ENCODE results near the gene SCN2B. TPM values are rescaled to one million over a fixed set of nuclear protein-coding genes. Genes with fewer than 3 reads are reported as not detected.

The SCN2B gene
- total and polyA plus RNA-seq, 10 donors: 0.02 to 0.15 (median 0.04) TPM; not detected in 4

DNA sequence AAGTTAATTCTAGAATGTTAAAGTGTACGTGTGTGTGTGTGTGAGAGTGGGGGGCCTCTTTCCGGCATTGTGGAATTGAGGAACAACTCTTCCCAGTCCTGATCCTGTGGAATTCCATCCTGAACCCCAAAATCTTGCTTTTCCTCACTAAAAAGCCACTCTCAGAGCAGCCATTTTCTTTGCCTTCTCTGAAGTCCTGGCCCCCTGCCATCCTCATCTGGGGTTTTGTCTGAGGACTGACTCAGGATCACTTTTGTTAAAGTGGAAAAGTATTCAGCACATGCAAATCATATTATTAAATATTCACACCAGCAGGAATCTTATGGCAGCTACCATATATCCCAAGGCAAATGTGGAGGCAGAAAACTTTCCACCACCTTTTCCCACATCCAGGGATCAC is 27.6 kb downstream of the SCN2B start:
- no peaks in the 10 kb centered on the region for H3K9me3 ChIP-seq
- H3K27ac ChIP-seq: no peak overlapping the region
- WGBS, 5 donors: 85 to 93% (median 89%) methylated on average over 2 of the region's 2 CpGs
- H3K4me1 ChIP-seq: peaks cover 9 to 34% (median 23%) of the 10 kb centered on the region in 6 donors
- H3K27me3 ChIP-seq (replicated peaks in 1 of 7): peaks cover 4 to 84% (median 33%) of the 10 kb centered on the region in 7 donors
- H3K4me3 ChIP-seq: no peak overlapping the region
- TF ChIP-seq CTCF (IDR thresholded peaks at IDR 0.05 in 8 of 11, conservative IDR thresholded peaks at IDR 0.05 in 3 of 11) (no peak), POLR2AphosphoS5 (IDR thresholded peaks at IDR 0.05) (no peak), POLR2A (IDR thresholded peaks at IDR 0.05) (no peak)
- no peak for DNase-seq
- H3K36me3 ChIP-seq: no peaks in the 10 kb centered on the region
- intact Hi-C loops (cut with DNase I; ENCODE audit: low total_unique reads): no loop called here

DNA sequence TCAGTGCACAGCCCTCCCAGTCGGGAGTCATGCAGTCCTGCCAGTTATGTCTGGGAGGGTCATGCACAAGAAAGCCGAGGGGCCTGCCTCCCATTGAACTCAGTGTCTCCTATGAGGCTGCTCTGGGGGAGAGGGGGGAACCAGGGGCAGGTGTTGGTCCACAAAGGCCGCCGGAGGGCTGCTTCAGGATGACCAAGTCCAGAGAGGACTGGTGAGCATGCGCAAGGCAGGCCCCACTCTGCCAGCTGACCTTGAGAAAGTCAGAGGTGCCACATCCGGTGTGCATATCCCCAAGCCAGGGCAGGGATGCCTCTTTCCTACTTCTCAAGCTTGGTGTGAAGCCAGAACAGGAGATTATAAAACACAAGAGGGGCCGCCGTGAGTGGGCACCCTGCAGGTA is 28.2 kb downstream of the SCN2B start:
- Histone ChIP-seq H3K4me3 (no peak overlapping the region), H3K9me3 (no peaks in the 10 kb centered on the region), H3K27me3 (replicated peaks in 1 of 7) (peaks cover 4 to 84% (median 32%) of the 10 kb centered on the region in 7 donors), H3K27ac (no peak overlapping the region), H3K4me1 (peaks cover 9 to 29% (median 20%) of the 10 kb centered on the region in 6 donors), H3K36me3 (no peaks in the 10 kb centered on the region)
- intact Hi-C loops (cut with DNase I; ENCODE audit: low total_unique reads): no loop called here
- 81 to 92% (median 86%) methylated on average over 7 to 8 of the region's 8 CpGs for WGBS, 5 donors
- DNase-seq: no peak
- TF ChIP-seq CTCF (IDR thresholded peaks at IDR 0.05 in 8 of 11, conservative IDR thresholded peaks at IDR 0.05 in 3 of 11) (no peak), POLR2A (IDR thresholded peaks at IDR 0.05) (no peak), POLR2AphosphoS5 (IDR thresholded peaks at IDR 0.05) (no peak)

- Histone ChIP-seq H3K36me3 (no peaks in the 10 kb centered on the region), H3K4me1 (peaks cover 4 to 29% (median 12%) of the 10 kb centered on the region in 6 donors), H3K4me3 (no peak overlapping the region), H3K27ac (no peak overlapping the region), H3K27me3 (replicated peaks in 1 of 7) (peaks cover 1 to 84% (median 32%) of the 10 kb centered on the region in 7 donors), H3K9me3 (no peaks in the 10 kb centered on the region)
- intact Hi-C loops (cut with DNase I; ENCODE audit: low total_unique reads): no loop called here
- no peak for DNase-seq
- 65 to 81% (median 70%) methylated on average over 3 of the region's 3 CpGs for WGBS, 5 donors
- TF ChIP-seq CTCF (IDR thresholded peaks at IDR 0.05 in 8 of 11, conservative IDR thresholded peaks at IDR 0.05 in 3 of 11) (no peak), POLR2AphosphoS5 (IDR thresholded peaks at IDR 0.05) (no peak), POLR2A (IDR thresholded peaks at IDR 0.05) (no peak)
Measured at GRCh38 chr11:118147502-118147901, 28.9 kb downstream of the SCN2B start.

GRCh38 chr11:118146554-118146953 is 29.9 kb downstream of the SCN2B start:
- 88 to 96% (median 92%) methylated on average over 6 of the region's 6 CpGs for WGBS, 5 donors
- DNase-seq: no peak
- no peaks in the 10 kb centered on the region for H3K9me3 ChIP-seq
- H3K4me1 ChIP-seq: peaks cover 4 to 30% (median 9%) of the 10 kb centered on the region in 6 donors
- peak overlapping the region in 1 of 8 donors; percentile 91 for H3K4me3 ChIP-seq
- peaks cover 0 to 84% (median 26%) of the 10 kb centered on the region in 7 donors for H3K27me3 ChIP-seq (replicated peaks in 1 of 7)
- no peaks in the 10 kb centered on the region for H3K36me3 ChIP-seq
- intact Hi-C loops (cut with DNase I; ENCODE audit: low total_unique reads): no loop called here
- no peak overlapping the region for H3K27ac ChIP-seq
- no peak for TF ChIP-seq POLR2AphosphoS5 (IDR thresholded peaks at IDR 0.05)
- no peak for TF ChIP-seq CTCF (IDR thresholded peaks at IDR 0.05 in 8 of 11, conservative IDR thresholded peaks at IDR 0.05 in 3 of 11)
- TF ChIP-seq POLR2A (IDR thresholded peaks at IDR 0.05): no peak
